Ovary (tissue), 3 donors: Measurements from ENCODE around the gene CLOCK.
"Not testable (repeated sequence)": the region's sequence is repeated elsewhere in the genome, so short reads cannot be mapped to it uniquely, and the experiment has no call there.

ENCODE experiments used
- EP300 ChIP-seq: sonication (generic); formaldehyde crosslinking; IDR thresholded peaks from one replicate; pipeline ENCODE4 v1.6.1; 2017; ENCODE audit warnings: antibody characterized with exemption
- POLR2A ChIP-seq: fragments of 450-650 bp; IDR thresholded peaks from one replicate; pipeline ENCODE4 v1.6.1; 2017; ENCODE audit warnings: antibody characterized with exemption, mild to moderate bottlenecking, moderate library complexity
- TF ChIP-seq, protein P1 (sequence below), 3 donors: fragments of 450-650 bp in 2 of 3; fragments of 200-600 bp in 1 of 3; IDR thresholded peaks; one replicate each; pipeline versions ENCODE4 v1.5.1 to v1.8.0; 2016 to 2022; ENCODE audit warnings: antibody characterized with exemption in 3 of 3, mild to moderate bottlenecking in 1 of 3
- donor health status: DM: no; HTN: no; CAD: no.

DNA sequence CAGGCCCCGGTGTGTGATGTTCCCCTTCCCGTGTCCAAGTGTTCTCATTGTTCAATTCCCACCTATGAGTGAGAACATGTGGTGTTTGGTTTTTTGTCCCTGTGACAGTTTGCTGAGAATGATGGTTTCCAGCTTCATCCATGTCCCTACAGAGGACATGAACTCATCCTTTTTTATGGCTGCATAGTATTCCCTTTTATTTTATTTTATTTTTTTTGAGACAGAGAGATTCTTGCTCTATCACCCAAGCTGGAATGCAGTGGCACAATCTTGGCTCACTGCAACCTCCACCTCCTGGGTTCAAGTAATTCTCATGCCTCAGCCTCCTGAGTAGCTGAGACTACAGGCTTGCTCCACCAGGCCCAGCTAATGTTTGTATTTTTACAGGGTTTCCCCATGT lies 36.1 kb upstream of the CLOCK start:
- TF ChIP-seq POLR2A, EP300: not testable (repeated sequence)
- TF ChIP-seq, protein P1, sequence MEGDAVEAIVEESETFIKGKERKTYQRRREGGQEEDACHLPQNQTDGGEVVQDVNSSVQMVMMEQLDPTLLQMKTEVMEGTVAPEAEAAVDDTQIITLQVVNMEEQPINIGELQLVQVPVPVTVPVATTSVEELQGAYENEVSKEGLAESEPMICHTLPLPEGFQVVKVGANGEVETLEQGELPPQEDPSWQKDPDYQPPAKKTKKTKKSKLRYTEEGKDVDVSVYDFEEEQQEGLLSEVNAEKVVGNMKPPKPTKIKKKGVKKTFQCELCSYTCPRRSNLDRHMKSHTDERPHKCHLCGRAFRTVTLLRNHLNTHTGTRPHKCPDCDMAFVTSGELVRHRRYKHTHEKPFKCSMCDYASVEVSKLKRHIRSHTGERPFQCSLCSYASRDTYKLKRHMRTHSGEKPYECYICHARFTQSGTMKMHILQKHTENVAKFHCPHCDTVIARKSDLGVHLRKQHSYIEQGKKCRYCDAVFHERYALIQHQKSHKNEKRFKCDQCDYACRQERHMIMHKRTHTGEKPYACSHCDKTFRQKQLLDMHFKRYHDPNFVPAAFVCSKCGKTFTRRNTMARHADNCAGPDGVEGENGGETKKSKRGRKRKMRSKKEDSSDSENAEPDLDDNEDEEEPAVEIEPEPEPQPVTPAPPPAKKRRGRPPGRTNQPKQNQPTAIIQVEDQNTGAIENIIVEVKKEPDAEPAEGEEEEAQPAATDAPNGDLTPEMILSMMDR (IDR thresholded peaks at IDR 0.05) = not testable (repeated sequence)
